ENCODE data around the gene AIDA.

Gene AIDA

GRCh38 chr1:222618880-222619596 is 93.3 kb downstream of the AIDA start:
- TF ChIP-seq, protein P1, sequence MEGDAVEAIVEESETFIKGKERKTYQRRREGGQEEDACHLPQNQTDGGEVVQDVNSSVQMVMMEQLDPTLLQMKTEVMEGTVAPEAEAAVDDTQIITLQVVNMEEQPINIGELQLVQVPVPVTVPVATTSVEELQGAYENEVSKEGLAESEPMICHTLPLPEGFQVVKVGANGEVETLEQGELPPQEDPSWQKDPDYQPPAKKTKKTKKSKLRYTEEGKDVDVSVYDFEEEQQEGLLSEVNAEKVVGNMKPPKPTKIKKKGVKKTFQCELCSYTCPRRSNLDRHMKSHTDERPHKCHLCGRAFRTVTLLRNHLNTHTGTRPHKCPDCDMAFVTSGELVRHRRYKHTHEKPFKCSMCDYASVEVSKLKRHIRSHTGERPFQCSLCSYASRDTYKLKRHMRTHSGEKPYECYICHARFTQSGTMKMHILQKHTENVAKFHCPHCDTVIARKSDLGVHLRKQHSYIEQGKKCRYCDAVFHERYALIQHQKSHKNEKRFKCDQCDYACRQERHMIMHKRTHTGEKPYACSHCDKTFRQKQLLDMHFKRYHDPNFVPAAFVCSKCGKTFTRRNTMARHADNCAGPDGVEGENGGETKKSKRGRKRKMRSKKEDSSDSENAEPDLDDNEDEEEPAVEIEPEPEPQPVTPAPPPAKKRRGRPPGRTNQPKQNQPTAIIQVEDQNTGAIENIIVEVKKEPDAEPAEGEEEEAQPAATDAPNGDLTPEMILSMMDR (IDR thresholded peaks at IDR 0.05; ENCODE audit: borderline replicate concordance, insufficient read depth, low read depth, low read length) = no peak
- peak overlapping the region; percentile 78 for H3K4me3 ChIP-seq (ENCODE audit: low read depth, low read length)
